Gastroesophageal sphincter (tissue), 4 donors: Measurements from ENCODE around the gene CAPG. TPM values are rescaled to one million over a fixed set of nuclear protein-coding genes. Genes with fewer than 3 reads are reported as not detected.

Source experiments
- ATAC-seq: fragments of 150-250 bp; one replicate; pipeline ENCODE4 v1.9.1; 2016; ENCODE audit warnings: mild to moderate bottlenecking, moderate library complexity
- H3K27ac ChIP-seq, 4 donors: fragments of 200-600 bp; sonication (generic) in 3 of 4; 1 replicate in 3 of 4; 2 replicates in 1 of 4; pipeline ENCODE4 v1.5.1; 2016 to 2019
- H3K27me3 ChIP-seq: fragments of 200-600 bp; sonication (generic); one replicate; pipeline ENCODE4 v1.5.1; 2019
- H3K36me3 ChIP-seq, 2 donors: fragments of 200-600 bp; sonication (generic); one replicate each; pipeline ENCODE4 v1.5.1; 2019; ENCODE audit warnings: control low read depth in 1 of 2
- H3K4me1 ChIP-seq, 3 donors: fragments of 200-600 bp; sonication (generic); 1 replicate in 2 of 3; 2 replicates in 1 of 3; pipeline ENCODE4 v1.5.1; 2016 to 2019; ENCODE audit warnings: control low read depth in 2 of 3
- H3K4me3 ChIP-seq, 2 donors: fragments of 200-600 bp; sonication (generic); one replicate each; pipeline ENCODE4 v1.5.1; 2019; ENCODE audit warnings: mild to moderate bottlenecking in 1 of 2, moderate library complexity in 1 of 2
- H3K9me3 ChIP-seq, 3 donors: fragments of 200-600 bp; sonication (generic); one replicate each; pipeline ENCODE4 v1.5.1; 2017 to 2019; ENCODE audit warnings: control low read depth in 2 of 3
- EP300 ChIP-seq: sonication (generic); formaldehyde crosslinking; IDR thresholded peaks from one replicate; pipeline ENCODE4 v1.6.1; 2017; ENCODE audit warnings: antibody characterized with exemption, mild to moderate bottlenecking
- POLR2A ChIP-seq, 2 donors: fragments of 450-650 bp; IDR thresholded peaks; one replicate each; pipeline ENCODE4 v1.6.1; 2017; ENCODE audit warnings: antibody characterized with exemption in 2 of 2, mild to moderate bottlenecking in 2 of 2, moderate library complexity in 1 of 2
- POLR2AphosphoS5 ChIP-seq: sonication (generic); formaldehyde crosslinking; IDR thresholded peaks from one replicate; pipeline ENCODE4 v1.6.1; 2017; ENCODE audit warnings: antibody characterized with exemption
- WGBS, 2 donors: methylation state at CpG; one replicate each; pipeline ENCODE4 v1.1.5; 2018; ENCODE audit warnings: low coverage in 1 of 2; 5-methylcytosine and 5-hydroxymethylcytosine counted together
- total RNA-seq, 4 donors: library from RNA; depleted of rRNA; stranded (reverse); fragments of >200 nt; gene quantifications; one replicate each; pipeline ENCODE4 v1.1.0, GENCODE V29; 2016
- TF ChIP-seq, protein P1 (sequence below), 4 experiments: fragments of 200-600 bp in 2 of 4; fragments of 450-650 bp in 2 of 4; sonication (generic) in 1 of 4; IDR thresholded peaks; one replicate each; pipeline ENCODE4 v1.5.1; 2017 to 2019; ENCODE audit warnings: antibody characterized with exemption in 4 of 4, mild to moderate bottlenecking in 2 of 4, moderate library complexity in 2 of 4

Gene CAPG
- total RNA-seq, 4 donors from 2014 or later, result 42.2 to 69.2 (median 60.2) TPM

DNA sequence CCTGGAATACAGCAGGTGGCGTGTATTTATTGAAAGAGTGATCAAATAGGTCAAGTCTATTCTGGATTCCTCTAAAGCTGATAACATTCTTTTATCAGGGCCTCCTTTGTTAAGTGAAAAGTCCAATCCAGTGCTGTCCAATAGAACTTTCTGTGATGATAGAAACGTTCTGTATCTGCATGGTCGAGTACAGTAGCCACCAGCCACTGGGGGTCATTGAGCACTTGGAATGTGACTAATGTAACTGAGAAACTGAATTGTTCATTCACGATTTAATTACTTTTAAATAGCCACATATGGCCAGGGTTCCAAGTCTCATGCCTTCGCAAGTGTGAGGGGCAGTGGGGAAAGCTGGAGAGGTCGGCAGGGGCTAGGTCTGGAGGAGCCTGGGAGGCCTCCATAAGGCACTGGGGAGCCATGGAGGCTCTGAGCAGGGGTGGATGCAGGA, 28.9 kb upstream of the CAPG start:
- H3K36me3 ChIP-seq, result no peaks in the 10 kb centered on the region
- no peak for TF ChIP-seq POLR2A (IDR thresholded peaks at IDR 0.05)
- no peak for TF ChIP-seq EP300
- TF ChIP-seq, protein P1, sequence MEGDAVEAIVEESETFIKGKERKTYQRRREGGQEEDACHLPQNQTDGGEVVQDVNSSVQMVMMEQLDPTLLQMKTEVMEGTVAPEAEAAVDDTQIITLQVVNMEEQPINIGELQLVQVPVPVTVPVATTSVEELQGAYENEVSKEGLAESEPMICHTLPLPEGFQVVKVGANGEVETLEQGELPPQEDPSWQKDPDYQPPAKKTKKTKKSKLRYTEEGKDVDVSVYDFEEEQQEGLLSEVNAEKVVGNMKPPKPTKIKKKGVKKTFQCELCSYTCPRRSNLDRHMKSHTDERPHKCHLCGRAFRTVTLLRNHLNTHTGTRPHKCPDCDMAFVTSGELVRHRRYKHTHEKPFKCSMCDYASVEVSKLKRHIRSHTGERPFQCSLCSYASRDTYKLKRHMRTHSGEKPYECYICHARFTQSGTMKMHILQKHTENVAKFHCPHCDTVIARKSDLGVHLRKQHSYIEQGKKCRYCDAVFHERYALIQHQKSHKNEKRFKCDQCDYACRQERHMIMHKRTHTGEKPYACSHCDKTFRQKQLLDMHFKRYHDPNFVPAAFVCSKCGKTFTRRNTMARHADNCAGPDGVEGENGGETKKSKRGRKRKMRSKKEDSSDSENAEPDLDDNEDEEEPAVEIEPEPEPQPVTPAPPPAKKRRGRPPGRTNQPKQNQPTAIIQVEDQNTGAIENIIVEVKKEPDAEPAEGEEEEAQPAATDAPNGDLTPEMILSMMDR (IDR thresholded peaks at IDR 0.05), result no peak
- TF ChIP-seq POLR2AphosphoS5, result no peak
- 77 to 87% methylated on average over 5 to 6 of the region's 6 CpGs for WGBS, 2 donors
- peak overlapping the region; percentile 91 to 96 (median 96) for H3K27ac ChIP-seq
- no peaks in the 10 kb centered on the region for H3K9me3 ChIP-seq
- H3K4me3 ChIP-seq, result no peak overlapping the region
- H3K4me1 ChIP-seq, result peaks cover 4 to 53% (median 23%) of the 10 kb centered on the region in 3 donors
- no peaks in the 10 kb centered on the region for H3K27me3 ChIP-seq
- ATAC-seq, result no peak

DNA sequence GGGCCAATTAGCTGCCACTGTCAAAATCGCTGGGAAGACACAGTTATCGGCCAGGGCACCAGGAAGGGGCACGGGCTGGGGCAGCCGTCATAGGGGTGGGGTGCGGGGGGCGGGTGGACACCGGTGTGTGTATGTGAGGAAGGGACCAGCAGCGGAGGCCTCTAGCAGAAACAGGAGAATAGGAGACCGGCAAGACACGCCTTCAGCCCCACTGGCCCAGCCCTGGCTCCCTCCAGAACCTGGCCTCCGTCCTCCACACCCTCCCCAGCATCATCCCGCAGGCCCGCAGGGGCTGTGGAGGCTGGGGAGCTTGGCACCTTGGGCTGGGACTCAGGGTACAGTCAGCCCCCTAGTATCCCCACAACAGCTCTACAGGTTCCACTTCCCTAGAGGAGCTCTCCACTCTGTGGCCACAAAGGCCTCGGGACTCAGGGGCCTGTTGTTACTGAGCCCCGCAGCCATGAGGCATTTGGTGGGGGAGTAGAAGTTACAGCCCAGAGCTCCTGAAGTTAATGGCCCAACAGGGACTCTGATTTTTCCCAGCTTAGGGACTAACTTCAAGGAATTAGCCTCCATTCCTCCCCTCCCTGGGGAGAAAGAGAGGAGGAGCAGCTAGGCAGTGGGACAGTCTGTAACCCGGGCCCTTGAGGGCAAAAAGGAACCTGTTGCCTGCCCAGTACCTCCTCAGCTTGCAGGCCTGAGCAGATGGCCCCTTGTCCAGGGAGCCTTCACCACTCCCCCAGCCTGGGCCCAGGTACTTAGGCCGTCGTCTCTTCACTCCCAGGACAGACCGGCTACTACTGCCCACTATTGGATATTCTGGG, 28.2 kb upstream of the CAPG start:
- 78% methylated on average over 3 of the region's 19 CpGs; no CpG with 5 or more reads in 1 of the 2 donors for WGBS, 2 donors
- peak; percentile 2 for ATAC-seq
- H3K4me3 ChIP-seq, result peak overlapping the region; percentile 34 to 60
- TF ChIP-seq EP300 (no peak), POLR2AphosphoS5 (no peak), POLR2A (IDR thresholded peaks at IDR 0.05) (no peak)
- TF ChIP-seq, protein P1 (IDR thresholded peaks at IDR 0.05), result no peak
- H3K4me1 ChIP-seq, result peaks cover 4 to 60% (median 29%) of the 10 kb centered on the region in 3 donors
- H3K9me3 ChIP-seq, result no peaks in the 10 kb centered on the region
- H3K27me3 ChIP-seq, result no peaks in the 10 kb centered on the region
- peak overlapping the region; percentile 91 to 96 (median 96) for H3K27ac ChIP-seq
- no peaks in the 10 kb centered on the region for H3K36me3 ChIP-seq

DNA sequence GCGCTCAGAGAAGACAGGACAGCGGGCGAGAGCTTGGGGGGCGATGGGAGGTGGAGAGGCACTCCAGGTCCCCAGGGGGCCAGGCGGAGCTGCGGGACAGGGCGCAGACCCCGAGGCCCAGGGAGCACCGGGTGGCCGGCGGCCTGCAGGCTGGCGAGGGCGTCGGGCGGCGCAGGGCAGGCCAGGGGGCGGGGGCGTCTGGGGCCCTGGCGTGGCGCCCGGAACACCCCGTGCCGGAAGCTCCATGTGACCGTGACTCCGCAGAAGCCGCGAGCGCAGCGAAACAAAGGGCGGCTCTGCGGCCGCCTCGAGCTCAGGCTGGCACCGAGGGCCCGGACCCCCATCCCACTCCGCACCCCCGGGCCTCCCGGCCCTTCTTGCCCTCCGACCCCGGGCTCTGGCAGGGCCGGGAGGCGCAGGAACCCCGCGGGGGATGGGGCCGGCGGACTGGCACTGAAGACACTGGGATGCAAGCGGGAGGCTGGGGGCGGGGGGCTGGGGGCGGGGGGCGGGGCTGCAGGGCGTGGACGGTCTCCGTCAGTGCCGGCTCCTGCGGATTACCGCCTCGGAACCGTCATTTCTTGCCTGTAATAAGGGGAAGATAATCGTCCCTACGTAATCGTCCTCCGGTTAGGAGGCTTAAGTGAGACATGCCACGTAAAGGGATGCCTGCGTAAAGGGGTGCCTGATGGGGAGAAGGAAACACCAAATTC, 27.5 kb upstream of the CAPG start:
- 11% methylated on average over 3 of the region's 64 CpGs; no CpG with 5 or more reads in 1 of the 2 donors for whole genome bisulfite sequencing, 2 donors
- H3K4me1 ChIP-seq, result peaks cover 4 to 67% (median 29%) of the 10 kb centered on the region in 3 donors
- peak overlapping the region; percentile 91 to 96 (median 96) for H3K27ac ChIP-seq
- no peaks in the 10 kb centered on the region for H3K36me3 ChIP-seq
- TF ChIP-seq EP300, result peak; percentile 67
- peak; percentile 94 for TF ChIP-seq POLR2AphosphoS5
- peak; percentile 94 to 96 for TF ChIP-seq POLR2A (IDR thresholded peaks at IDR 0.05)
- TF ChIP-seq, protein P1 (IDR thresholded peaks at IDR 0.05), result peak in 1 of 4 experiments; percentile 22
- peak overlapping the region; percentile 34 to 60 for H3K4me3 ChIP-seq
- no peaks in the 10 kb centered on the region for H3K27me3 ChIP-seq
- no peaks in the 10 kb centered on the region for H3K9me3 ChIP-seq
- ATAC-seq, result peak; percentile 88

DNA sequence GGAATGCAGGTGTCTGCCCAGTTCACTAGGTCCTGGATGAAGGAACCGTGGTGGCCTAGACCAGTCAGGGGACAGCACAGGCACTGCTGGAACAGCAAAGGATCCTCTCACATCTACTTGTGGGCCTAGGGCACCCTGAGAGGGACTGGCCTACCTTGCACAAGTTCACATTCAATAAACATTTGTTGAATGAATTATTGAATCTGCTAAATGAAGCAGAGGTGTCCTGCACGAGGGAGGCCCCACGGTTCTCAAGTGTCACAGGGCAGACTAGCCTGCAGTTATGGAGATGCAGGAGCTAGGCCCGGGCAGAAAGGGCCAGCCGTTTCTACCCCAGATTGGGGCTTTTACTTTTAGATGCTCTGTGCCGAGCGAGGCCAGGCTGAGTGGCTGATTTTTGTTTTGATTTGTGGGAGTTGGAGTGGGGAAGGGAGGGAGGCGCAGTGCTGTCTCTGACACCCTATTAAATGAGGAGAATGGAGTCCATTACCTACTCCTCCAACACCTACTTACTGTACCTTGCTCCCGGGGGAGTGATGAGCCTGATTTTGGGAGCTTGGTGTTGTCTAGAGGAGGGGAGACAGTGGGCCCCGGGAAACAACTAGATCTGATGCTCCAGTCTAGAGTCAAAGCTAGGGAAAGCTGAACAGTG, 26.8 kb upstream of the CAPG start:
- 40 to 50% methylated on average over 7 to 8 of the region's 10 CpGs for WGBS, 2 donors
- Histone ChIP-seq H3K4me1 (peaks cover 4 to 68% (median 29%) of the 10 kb centered on the region in 3 donors), H3K4me3 (peak overlapping the region in 1 of 2 donors; percentile 60)

More for the DNA sequence above, 26.8 kb upstream of the CAPG start:
- H3K36me3 ChIP-seq, result no peaks in the 10 kb centered on the region
- peak overlapping the region; percentile 91 to 96 (median 96) for H3K27ac ChIP-seq
- no peaks in the 10 kb centered on the region for H3K9me3 ChIP-seq
- TF ChIP-seq POLR2AphosphoS5, result no peak
- no peak for TF ChIP-seq POLR2A (IDR thresholded peaks at IDR 0.05)
- no peak for TF ChIP-seq EP300
- TF ChIP-seq, protein P1 (IDR thresholded peaks at IDR 0.05), result no peak
- ATAC-seq, result no peak
- no peaks in the 10 kb centered on the region for H3K27me3 ChIP-seq
